Measurements from ENCODE around the gene ZNF683. TPM values are rescaled to one million over a fixed set of nuclear protein-coding genes. Genes with fewer than 3 reads are reported as not detected.
A peak's percentile ranks its signal among the peaks of the same experiment; 100 is the strongest.

The ZNF683 gene
- total RNA-seq, 1 experiment from 2014 or later: not detected

- TF ChIP-seq CTCF (conservative IDR thresholded peaks at IDR 0.05; ENCODE audit: low read depth, low read length) (no peak), EZH2phosphoT487 (IDR thresholded peaks at IDR 0.05; ENCODE audit: borderline replicate concordance, low read length) (no peak), EZH2 (IDR thresholded peaks at IDR 0.05; ENCODE audit: low read length, unreplicated experiment) (no peak)
- no peaks in the 10 kb centered on the region for H3K36me3 ChIP-seq (ENCODE audit: low read depth, low read length)
- no peaks in the 10 kb centered on the region for H4K20me1 ChIP-seq (ENCODE audit: low read length)
- no TSS peak for BruUV-seq (replicated peaks)
- ChIA-PET CTCF (interaction anchor here (0.5 to 0.8 kb wide), 2 partner anchors 65 to 245 kb away, joined by 3 to 4 read pairs; no protein-coding TSS in a partner anchor), POLR2A (ENCODE audit: unreplicated experiment) (no interaction called here)
- H3K4me3 ChIP-seq (ENCODE audit: low read length): no peak overlapping the region
- no peaks in the 10 kb centered on the region for H3K27me3 ChIP-seq (ENCODE audit: low read length)
- H3K9me3 ChIP-seq (ENCODE audit: low read length): no peaks in the 10 kb centered on the region
- peak; percentile 81 for DNase-seq
- peaks cover 12% of the 10 kb centered on the region; the same call in 1 of the 2 replicates for H3K79me2 ChIP-seq (ENCODE audit: low read length)
- H3K9me2 ChIP-seq (replicated peaks; ENCODE audit: low read length): no peaks in the 10 kb centered on the region
- peak; percentile 14; the same call in 1 of the 2 replicates for ATAC-seq
- peak overlapping the region; percentile 85 for H3K27ac ChIP-seq (ENCODE audit: low read length)
- peaks cover 51% of the 10 kb centered on the region for H3K4me1 ChIP-seq (ENCODE audit: insufficient read depth, low read length)
- intact Hi-C loops (cut with micrococcal nuclease): no loop called here
- no peak overlapping the region for H2AFZ ChIP-seq (ENCODE audit: low read length)
- H3K9ac ChIP-seq (ENCODE audit: low read length): no peak overlapping the region
- no peaks in the 10 kb centered on the region for H3F3A ChIP-seq (ENCODE audit: low read length, unreplicated experiment)
- peak overlapping the region; percentile 32 for H3K4me2 ChIP-seq (ENCODE audit: low read length)
These were observed 23.2 kb downstream of the ZNF683 start for GRCh38 chr1:26349188-26349876.

DNA sequence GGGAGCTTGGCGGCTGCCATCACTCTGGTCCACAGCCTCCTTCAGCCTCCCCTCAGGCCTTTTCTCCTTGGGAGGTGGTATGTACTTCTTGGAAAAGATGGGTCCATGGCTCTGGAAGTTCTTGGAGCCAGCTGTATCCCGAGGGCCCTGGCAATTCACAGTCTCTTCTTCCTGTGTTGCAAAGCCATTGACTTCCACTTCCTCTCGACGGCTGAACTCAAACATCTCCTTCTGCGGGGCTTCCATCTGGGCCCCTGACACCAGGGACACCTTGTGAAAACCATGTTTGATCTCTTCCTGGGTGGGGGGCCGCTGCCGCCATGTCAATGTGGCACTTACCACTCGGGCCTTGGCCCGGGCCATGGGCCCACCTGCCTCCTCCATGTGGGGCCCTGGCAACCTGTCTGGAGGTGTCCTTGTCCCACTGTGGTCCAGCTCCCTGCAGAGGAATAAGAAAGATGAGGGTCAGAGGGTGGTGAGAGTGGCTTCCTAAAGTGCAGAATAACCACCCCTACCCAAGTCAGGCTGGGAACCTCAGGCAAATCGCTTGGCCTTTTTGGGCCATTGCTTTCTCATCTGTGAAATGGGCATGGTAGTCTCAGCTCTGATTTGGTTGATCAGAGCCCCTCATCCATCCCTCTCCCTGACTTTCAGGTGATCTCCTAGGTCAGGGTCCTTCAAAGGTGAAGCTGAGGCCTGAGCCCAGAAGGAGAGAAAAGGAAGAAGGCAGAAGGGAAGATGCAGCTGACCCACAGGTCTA lies 26.1 kb downstream of the ZNF683 start:
- TF ChIP-seq EZH2phosphoT487 (IDR thresholded peaks at IDR 0.05; ENCODE audit: borderline replicate concordance, low read length): no peak
- TF ChIP-seq CTCF (conservative IDR thresholded peaks at IDR 0.05; ENCODE audit: low read depth, low read length): no peak
- TF ChIP-seq EZH2 (IDR thresholded peaks at IDR 0.05; ENCODE audit: low read length, unreplicated experiment): no peak
- BruUV-seq (replicated peaks): no TSS peak

GRCh38 chr1:26345718-26346117 lies 26.8 kb downstream of the ZNF683 start:
- Histone ChIP-seq H3K9ac (ENCODE audit: low read length) (no peak overlapping the region), H3K27ac (ENCODE audit: low read length) (no peak overlapping the region), H3K79me2 (ENCODE audit: low read length) (no peaks in the 10 kb centered on the region), H2AFZ (ENCODE audit: low read length) (no peak overlapping the region), H3K4me2 (ENCODE audit: low read length) (no peak overlapping the region), H3K9me2 (replicated peaks; ENCODE audit: low read length) (no peaks in the 10 kb centered on the region), H3K36me3 (ENCODE audit: low read depth, low read length) (no peaks in the 10 kb centered on the region), H3F3A (ENCODE audit: low read length, unreplicated experiment) (no peaks in the 10 kb centered on the region), H3K9me3 (ENCODE audit: low read length) (no peaks in the 10 kb centered on the region), H3K27me3 (ENCODE audit: low read length) (no peaks in the 10 kb centered on the region), H3K4me1 (ENCODE audit: insufficient read depth, low read length) (peaks cover 16% of the 10 kb centered on the region), H3K4me3 (ENCODE audit: low read length) (no peak overlapping the region), H4K20me1 (ENCODE audit: low read length) (no peaks in the 10 kb centered on the region)
- DNase-seq (no peak), ATAC-seq (no peak)
- no peak for TF ChIP-seq CTCF (conservative IDR thresholded peaks at IDR 0.05; ENCODE audit: low read depth, low read length)
- TF ChIP-seq EZH2phosphoT487 (IDR thresholded peaks at IDR 0.05; ENCODE audit: borderline replicate concordance, low read length): no peak
- no peak for TF ChIP-seq EZH2 (IDR thresholded peaks at IDR 0.05; ENCODE audit: low read length, unreplicated experiment)
- CTCF ChIA-PET: no interaction called here
- POLR2A ChIA-PET (ENCODE audit: unreplicated experiment): no interaction called here
- no TSS peak for BruUV-seq (replicated peaks)
- intact Hi-C loops (cut with micrococcal nuclease): no loop called here

More for the DNA sequence above, 26.1 kb downstream of the ZNF683 start:
- ChIA-PET CTCF (no interaction called here), POLR2A (ENCODE audit: unreplicated experiment) (no interaction called here)
- intact Hi-C loops (cut with micrococcal nuclease): no loop called here
- ATAC-seq (no peak), DNase-seq (no peak)
- Histone ChIP-seq H3K4me2 (ENCODE audit: low read length) (no peak overlapping the region), H3K9ac (ENCODE audit: low read length) (no peak overlapping the region), H2AFZ (ENCODE audit: low read length) (no peak overlapping the region), H3K27ac (ENCODE audit: low read length) (no peak overlapping the region), H3K27me3 (ENCODE audit: low read length) (no peaks in the 10 kb centered on the region), H3K36me3 (ENCODE audit: low read depth, low read length) (no peaks in the 10 kb centered on the region), H3F3A (ENCODE audit: low read length, unreplicated experiment) (no peaks in the 10 kb centered on the region), H3K79me2 (ENCODE audit: low read length) (no peaks in the 10 kb centered on the region), H3K4me1 (ENCODE audit: insufficient read depth, low read length) (peaks cover 24% of the 10 kb centered on the region), H4K20me1 (ENCODE audit: low read length) (no peaks in the 10 kb centered on the region), H3K4me3 (ENCODE audit: low read length) (no peak overlapping the region), H3K9me3 (ENCODE audit: low read length) (no peaks in the 10 kb centered on the region), H3K9me2 (replicated peaks; ENCODE audit: low read length) (no peaks in the 10 kb centered on the region)

Measured in PC-3 (cell line).